SK-N-SH (cell line): Measurements from ENCODE around the gene IKZF2. TPM values are rescaled to one million over a fixed set of nuclear protein-coding genes. Genes with fewer than 3 reads are reported as not detected.

Source experiments
- polyA plus RNA-seq, 3 experiments: library from polyadenylated mRNA; depleted of rRNA; stranded (reverse); fragments of >200 nt; gene quantifications; 2 replicates each; pipeline ENCODE4 v1.2.3, GENCODE V29; 2012

Gene IKZF2
- polyA plus RNA-seq, 1 of the 3 experiments (the other 2 are of a cell fraction), result 1.3 TPM

Other genes starting within 250 kb of the IKZF2 start
- 20.5 and 29.5 TPM in 2 replicates for gene SPAG16, start 132.9 kb upstream of the IKZF2 start, polyA plus RNA-seq (2012; rRNA removed)